ENCODE measurements around the gene NXN. TPM values are rescaled to one million over a fixed set of nuclear protein-coding genes. Genes with fewer than 3 reads are reported as not detected.

Gene NXN
- total RNA-seq, 2 donors from 2014 or later, result 124 to 201 TPM

- Mint-ChIP-seq H3K9me3 (no peaks in the 10 kb centered on the region), H3K4me3 (no peak overlapping the region), H3K36me3 (ENCODE audit: low read depth) (peaks cover 56% of the 10 kb centered on the region), H3K27ac (no peak overlapping the region), H3K27me3 (ENCODE audit: insufficient read depth) (no peaks in the 10 kb centered on the region), H3K4me1 (no peaks in the 10 kb centered on the region)
- peaks cover 2% of the 10 kb centered on the region for H3K4me1 ChIP-seq (ENCODE audit: control insufficient read depth, insufficient read depth, low read length)
- no peak overlapping the region for H3K9ac ChIP-seq (ENCODE audit: extremely low read depth, low read length, poor library complexity, severe bottlenecking)
- 77 to 92% methylated on average over 24 to 41 of the region's 41 CpGs for WGBS, 2 experiments (ENCODE audit: insufficient coverage in 1 of 2, insufficient read length in 1 of 2)
- H3K4me3 ChIP-seq (ENCODE audit: low read length), result no peak overlapping the region
- H3K27me3 ChIP-seq (ENCODE audit: control insufficient read depth, insufficient read depth, low read length, poor library complexity, severe bottlenecking), result no peaks in the 10 kb centered on the region
- no peaks in the 10 kb centered on the region for H3K9me3 ChIP-seq (ENCODE audit: control insufficient read depth, low read length)
- peak overlapping the region; percentile 99 for H3K27ac ChIP-seq (ENCODE audit: low read depth, low read length)
- DNase-seq, result no peak
- TF ChIP-seq CTCF (conservative IDR thresholded peaks at IDR 0.05), result no peak
- H3K36me3 ChIP-seq (ENCODE audit: control insufficient read depth, insufficient read depth, low read length), result peaks cover 70% of the 10 kb centered on the region
Observed at GRCh38 chr17:804541-805435, 174.8 kb downstream of the NXN start.

- H3K27ac Mint-ChIP-seq, result no peak overlapping the region
- no peak for DNase-seq
- no peak for TF ChIP-seq CTCF (conservative IDR thresholded peaks at IDR 0.05)
Observed at GRCh38 chr17:802901-803881, 176.4 kb downstream of the NXN start.

GRCh38 chr17:802481-802880 is 177.1 kb downstream of the NXN start:
- TF ChIP-seq CTCF (conservative IDR thresholded peaks at IDR 0.05), result no peak
- no peak overlapping the region for H3K4me3 Mint-ChIP-seq
- no peaks in the 10 kb centered on the region for H3K9me3 Mint-ChIP-seq
- Histone ChIP-seq H3K36me3 (ENCODE audit: control insufficient read depth, insufficient read depth, low read length) (peaks cover 72% of the 10 kb centered on the region), H3K27ac (ENCODE audit: low read depth, low read length) (no peak overlapping the region), H3K27me3 (ENCODE audit: control insufficient read depth, insufficient read depth, low read length, poor library complexity, severe bottlenecking) (no peaks in the 10 kb centered on the region), H3K4me1 (ENCODE audit: control insufficient read depth, insufficient read depth, low read length) (peaks cover 2% of the 10 kb centered on the region), H3K9me3 (ENCODE audit: control insufficient read depth, low read length) (no peaks in the 10 kb centered on the region), H3K4me3 (ENCODE audit: low read length) (no peak overlapping the region), H3K9ac (ENCODE audit: extremely low read depth, low read length, poor library complexity, severe bottlenecking) (no peak overlapping the region)
- no peak overlapping the region for H3K27ac Mint-ChIP-seq
- 83 to 95% methylated on average over 1 to 14 of the region's 14 CpGs for WGBS, 2 experiments (ENCODE audit: insufficient coverage in 1 of 2, insufficient read length in 1 of 2)
- no peak for DNase-seq
- no peaks in the 10 kb centered on the region for H3K4me1 Mint-ChIP-seq
- peaks cover 52% of the 10 kb centered on the region for H3K36me3 Mint-ChIP-seq (ENCODE audit: low read depth)
- H3K27me3 Mint-ChIP-seq (ENCODE audit: insufficient read depth), result no peaks in the 10 kb centered on the region

More at GRCh38 chr17:802901-803881, 176.4 kb downstream of the NXN start:
- Mint-ChIP-seq H3K4me3 (no peak overlapping the region), H3K27me3 (ENCODE audit: insufficient read depth) (no peaks in the 10 kb centered on the region), H3K4me1 (no peaks in the 10 kb centered on the region), H3K36me3 (ENCODE audit: low read depth) (peaks cover 52% of the 10 kb centered on the region), H3K9me3 (no peaks in the 10 kb centered on the region)
- H3K27ac ChIP-seq (ENCODE audit: low read depth, low read length), result peak overlapping the region; percentile 99
- peaks cover 2% of the 10 kb centered on the region for H3K4me1 ChIP-seq (ENCODE audit: control insufficient read depth, insufficient read depth, low read length)
- no peak overlapping the region for H3K9ac ChIP-seq (ENCODE audit: extremely low read depth, low read length, poor library complexity, severe bottlenecking)
- no peaks in the 10 kb centered on the region for H3K9me3 ChIP-seq (ENCODE audit: control insufficient read depth, low read length)
- no peak overlapping the region for H3K4me3 ChIP-seq (ENCODE audit: low read length)
- WGBS, 2 experiments (ENCODE audit: insufficient coverage in 1 of 2, insufficient read length in 1 of 2), result 87 to 89% methylated on average over 26 to 37 of the region's 37 CpGs
- H3K27me3 ChIP-seq (ENCODE audit: control insufficient read depth, insufficient read depth, low read length, poor library complexity, severe bottlenecking), result no peaks in the 10 kb centered on the region
- peaks cover 72% of the 10 kb centered on the region for H3K36me3 ChIP-seq (ENCODE audit: control insufficient read depth, insufficient read depth, low read length)
